ENCODE data around the gene CELA2A.
"Not testable (repeated sequence)": the region's sequence is repeated elsewhere in the genome, so short reads cannot be mapped to it uniquely, and the experiment has no call there.

The CELA2A gene

DNA sequence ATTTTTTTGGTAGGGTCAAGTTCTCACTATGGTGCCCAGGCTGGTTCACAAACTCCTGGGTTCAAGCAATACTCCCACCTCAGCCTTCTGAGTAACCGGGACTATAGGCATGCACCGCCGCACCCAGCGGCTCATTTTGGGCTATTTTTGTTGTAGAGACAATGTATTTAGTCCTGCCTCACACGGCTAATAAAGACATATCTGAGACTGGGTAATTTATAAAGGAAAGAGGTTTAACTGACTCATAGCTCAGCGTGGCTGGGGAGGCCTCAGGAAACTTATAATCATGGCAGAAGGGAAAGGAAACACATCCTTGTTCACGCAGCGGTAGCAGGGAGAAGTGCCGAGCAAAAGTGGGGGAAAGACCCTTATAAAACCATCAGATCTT lies 4.2 kb downstream of the CELA2A start:
- no peak for DNase-seq (ENCODE audit: low read depth)
- TF ChIP-seq, protein P1, sequence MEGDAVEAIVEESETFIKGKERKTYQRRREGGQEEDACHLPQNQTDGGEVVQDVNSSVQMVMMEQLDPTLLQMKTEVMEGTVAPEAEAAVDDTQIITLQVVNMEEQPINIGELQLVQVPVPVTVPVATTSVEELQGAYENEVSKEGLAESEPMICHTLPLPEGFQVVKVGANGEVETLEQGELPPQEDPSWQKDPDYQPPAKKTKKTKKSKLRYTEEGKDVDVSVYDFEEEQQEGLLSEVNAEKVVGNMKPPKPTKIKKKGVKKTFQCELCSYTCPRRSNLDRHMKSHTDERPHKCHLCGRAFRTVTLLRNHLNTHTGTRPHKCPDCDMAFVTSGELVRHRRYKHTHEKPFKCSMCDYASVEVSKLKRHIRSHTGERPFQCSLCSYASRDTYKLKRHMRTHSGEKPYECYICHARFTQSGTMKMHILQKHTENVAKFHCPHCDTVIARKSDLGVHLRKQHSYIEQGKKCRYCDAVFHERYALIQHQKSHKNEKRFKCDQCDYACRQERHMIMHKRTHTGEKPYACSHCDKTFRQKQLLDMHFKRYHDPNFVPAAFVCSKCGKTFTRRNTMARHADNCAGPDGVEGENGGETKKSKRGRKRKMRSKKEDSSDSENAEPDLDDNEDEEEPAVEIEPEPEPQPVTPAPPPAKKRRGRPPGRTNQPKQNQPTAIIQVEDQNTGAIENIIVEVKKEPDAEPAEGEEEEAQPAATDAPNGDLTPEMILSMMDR (conservative IDR thresholded peaks at IDR 0.05; ENCODE audit: low read depth, low read length), result no peak
- H3K4me3 ChIP-seq (ENCODE audit: low read length), result no peak overlapping the region

DNA sequence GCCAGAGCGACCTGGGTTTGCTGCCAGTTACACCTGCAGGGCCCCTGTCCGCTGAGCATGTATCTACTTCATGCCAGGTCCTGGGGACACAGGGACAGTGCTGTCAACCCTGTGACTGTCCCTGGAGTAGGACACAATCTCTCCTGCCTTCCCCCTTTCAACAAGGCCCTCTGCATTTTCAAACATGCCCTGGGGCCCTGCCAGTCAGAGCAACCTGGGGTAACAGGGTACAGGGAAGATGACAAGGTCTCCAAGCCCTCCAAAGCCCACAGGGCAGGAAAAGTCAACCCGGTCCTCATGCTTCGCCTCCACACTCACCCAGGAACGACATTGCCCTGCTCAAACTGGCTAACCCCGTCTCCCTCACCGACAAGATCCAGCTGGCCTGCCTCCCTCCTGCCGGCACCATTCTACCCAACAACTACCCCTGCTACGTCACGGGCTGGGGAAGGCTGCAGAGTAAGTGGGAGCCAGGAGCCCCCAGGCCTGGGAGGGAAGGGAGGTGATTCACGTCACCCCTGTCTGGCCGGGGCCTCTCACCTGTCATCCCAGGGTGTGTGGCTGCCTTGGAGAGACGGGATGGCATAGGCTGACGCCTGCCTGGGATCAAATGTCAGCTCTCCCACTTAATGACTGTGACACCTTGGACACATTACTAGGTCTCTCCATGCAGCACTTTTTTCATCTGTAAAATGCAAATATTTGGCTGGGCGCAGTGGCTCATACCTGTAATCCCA lies 6.7 kb downstream of the CELA2A start:
- not testable (repeated sequence) for H3K4me3 ChIP-seq (ENCODE audit: low read length); DNase-seq (ENCODE audit: low read depth)

DNA sequence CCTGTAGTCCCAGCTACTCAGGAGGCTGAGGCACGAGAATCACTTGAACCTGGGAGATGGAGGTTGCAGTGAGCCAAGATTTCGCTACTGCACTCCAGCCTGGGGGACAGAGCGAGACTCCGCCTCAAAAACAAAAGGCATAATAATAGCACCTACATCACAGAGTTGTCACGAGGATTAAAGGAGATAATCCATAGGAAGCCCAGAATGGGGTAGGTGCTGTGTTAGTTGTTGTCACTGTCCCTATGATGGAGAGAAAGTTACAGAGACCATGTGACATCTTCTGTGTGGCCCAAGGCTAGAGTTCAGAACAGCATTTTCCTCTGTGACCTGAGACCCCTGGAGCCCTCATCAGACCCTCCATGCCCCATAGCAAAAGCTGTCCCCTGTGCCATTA lies 7.4 kb downstream of the CELA2A start:
- H3K4me3 ChIP-seq (ENCODE audit: low read length); DNase-seq (ENCODE audit: low read depth): not testable (repeated sequence)

DNA sequence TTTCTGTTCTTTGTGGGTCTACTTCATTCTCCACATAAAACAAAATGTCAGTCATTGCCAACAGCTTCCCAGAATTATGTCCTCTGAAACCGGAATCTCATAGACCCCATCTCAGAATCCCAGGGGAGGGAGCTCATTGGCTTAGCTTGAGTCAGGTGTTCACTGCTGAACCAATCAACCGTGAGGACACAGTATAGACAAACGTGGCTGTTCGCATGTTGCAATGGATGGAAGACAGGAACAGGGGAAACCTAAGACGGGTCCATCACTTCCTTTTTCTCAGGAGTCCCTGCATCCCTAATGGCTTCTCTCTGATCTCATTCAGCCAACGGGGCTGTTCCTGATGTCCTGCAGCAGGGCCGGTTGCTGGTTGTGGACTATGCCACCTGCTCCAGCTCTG lies 9.1 kb downstream of the CELA2A start:
- no peak overlapping the region for H3K4me3 ChIP-seq (ENCODE audit: low read length)
- DNase-seq (ENCODE audit: low read depth), result no peak
- TF ChIP-seq, protein P1 (conservative IDR thresholded peaks at IDR 0.05; ENCODE audit: low read depth, low read length), result no peak

DNA sequence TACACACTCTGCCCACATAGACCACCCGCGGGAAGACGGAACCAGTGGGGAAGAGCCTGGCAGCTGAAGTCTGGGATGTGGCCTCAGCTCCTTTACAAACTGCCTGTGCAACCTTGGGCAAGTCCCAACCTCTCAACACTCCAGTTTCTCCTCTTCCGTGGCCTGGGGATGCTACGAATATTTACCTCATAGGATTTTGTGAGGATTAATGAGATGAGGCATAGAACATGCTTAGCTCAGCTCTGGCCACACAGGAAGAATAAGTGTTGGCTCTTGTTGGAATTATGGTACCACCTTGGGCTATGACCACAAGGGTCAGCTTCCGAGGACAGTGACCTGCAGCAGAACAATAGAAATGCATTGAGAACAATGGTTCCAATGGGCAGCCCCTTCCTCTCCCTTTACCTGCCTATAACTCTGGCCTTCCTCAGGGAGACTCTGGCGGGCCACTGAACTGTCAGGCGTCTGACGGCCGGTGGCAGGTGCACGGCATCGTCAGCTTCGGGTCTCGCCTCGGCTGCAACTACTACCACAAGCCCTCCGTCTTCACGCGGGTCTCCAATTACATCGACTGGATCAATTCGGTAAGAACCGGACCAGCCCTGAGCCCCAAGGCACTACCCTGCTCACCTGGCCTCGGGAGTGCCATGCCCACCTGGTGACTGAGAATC lies 10.6 kb downstream of the CELA2A start:
- DNase-seq (ENCODE audit: low read depth), result not testable (repeated sequence)

DNA sequence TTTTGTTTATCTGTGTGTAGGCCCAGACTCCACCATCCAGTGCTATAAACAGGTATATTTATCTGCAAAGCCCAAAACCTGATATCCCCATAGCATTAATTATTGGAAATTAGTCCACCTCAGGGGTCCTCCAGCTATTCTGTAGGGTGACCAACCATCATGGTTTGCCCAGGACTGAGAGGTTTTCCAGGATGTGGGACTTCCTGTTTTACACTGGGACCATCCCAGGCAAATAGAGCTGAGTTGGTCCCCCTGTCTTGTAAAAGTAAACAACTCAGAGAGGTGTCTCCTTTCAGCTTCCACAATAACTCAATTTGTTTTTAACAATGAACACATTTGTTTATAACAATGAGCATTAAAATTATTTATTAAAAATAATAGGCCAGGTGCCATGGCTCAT lies 11.6 kb downstream of the CELA2A start:
- DNase-seq (ENCODE audit: low read depth), result no peak
- H3K4me3 ChIP-seq (ENCODE audit: low read length), result no peak overlapping the region
- TF ChIP-seq, protein P1 (conservative IDR thresholded peaks at IDR 0.05; ENCODE audit: low read depth, low read length), result no peak

More for the DNA sequence above, 10.6 kb downstream of the CELA2A start:
- H3K4me3 ChIP-seq (ENCODE audit: low read length), result not testable (repeated sequence)

DNA sequence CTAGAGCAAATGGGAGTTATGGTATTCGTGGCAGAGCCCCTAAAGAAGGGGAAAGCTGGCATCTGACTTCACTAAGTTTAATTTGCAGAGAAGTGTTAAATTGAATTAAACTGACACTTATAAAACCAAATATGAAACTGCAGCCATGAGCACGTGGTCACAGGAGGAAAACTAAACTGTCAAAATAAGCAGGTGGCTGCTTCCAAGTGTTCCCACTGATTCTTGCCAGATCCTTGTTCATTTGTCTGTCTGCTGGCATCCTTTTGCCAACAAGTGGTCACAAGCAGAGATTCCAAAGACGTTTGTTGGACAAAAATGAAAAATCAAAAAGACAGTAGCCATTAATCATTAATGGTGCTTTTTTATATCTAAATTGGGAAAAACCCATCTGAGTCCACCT lies 12.8 kb downstream of the CELA2A start:
- no peak for DNase-seq (ENCODE audit: low read depth)
- no peak overlapping the region for H3K4me3 ChIP-seq (ENCODE audit: low read length)
- TF ChIP-seq, protein P1 (conservative IDR thresholded peaks at IDR 0.05; ENCODE audit: low read depth, low read length), result no peak

DNA sequence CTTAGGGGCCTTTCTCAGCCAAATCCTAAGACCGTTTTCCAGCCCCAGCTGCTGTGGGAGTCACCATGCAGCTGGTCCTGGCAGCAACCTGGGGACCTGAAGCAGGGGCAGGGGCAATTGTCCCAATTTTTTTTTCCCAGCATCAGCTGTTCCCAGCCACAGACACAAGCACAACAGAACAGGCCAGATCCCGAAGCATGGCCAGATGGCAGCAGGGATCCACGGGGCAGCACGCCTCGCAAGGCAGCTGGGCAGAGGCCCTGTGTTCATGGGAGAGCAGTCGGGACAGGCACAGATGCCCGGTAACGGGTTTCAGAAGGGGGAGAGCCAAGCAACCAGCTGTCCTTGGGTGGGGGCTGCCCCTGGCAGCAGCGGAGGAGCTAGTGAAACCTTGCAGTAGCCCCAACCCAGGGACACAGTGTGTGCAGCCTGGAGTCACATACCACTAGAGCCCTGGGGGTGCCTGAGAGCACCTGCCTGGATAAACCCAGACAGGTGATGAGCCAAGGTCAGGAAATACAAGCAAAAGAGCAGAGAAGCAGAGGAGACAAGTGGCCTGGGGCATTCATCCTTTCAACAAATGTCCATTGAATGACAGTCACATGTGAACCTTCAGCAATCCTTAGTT lies 13.4 kb downstream of the CELA2A start:
- not testable (repeated sequence) for DNase-seq (ENCODE audit: low read depth)

DNA sequence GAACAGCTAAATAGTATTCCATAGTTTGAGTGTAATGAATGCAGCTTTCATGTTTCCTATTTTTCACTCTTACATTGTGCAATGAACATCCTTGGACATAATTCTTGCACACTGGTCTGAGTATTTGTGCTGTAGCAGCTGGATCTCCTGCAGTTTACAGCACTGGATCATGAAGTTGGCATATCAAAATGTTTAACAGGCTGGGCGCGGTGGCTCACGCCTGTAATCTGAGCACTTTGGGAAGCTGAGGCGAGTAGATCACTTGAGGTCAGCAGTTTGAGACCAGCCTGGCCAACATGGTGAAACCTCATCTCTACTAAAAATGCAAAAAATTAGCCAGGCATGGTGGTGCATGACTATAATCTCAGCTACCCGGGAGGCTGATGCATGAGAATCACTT lies 14.5 kb downstream of the CELA2A start:
- not testable (repeated sequence) for DNase-seq (ENCODE audit: low read depth); H3K4me3 ChIP-seq (ENCODE audit: low read length)

More for the DNA sequence above, 13.4 kb downstream of the CELA2A start:
- H3K4me3 ChIP-seq (ENCODE audit: low read length), result not testable (repeated sequence)

DNA sequence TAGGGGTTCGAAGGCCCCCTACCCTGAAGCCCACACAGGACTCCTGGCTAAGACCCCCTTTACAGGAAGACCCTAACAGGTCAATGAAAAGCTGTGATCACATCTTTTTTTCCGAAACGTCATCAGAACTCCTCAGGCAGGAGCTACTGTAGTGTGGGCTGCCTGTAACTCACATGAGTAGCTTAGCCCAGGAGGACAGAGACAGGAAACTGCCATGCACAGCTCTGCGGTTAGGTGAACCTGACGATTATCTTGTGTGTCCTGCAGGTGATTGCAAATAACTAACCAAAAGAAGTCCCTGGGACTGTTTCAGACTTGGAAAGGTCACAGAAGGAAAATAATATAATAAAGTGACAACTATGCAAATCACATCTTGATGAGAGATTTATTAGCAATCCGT lies 15.2 kb downstream of the CELA2A start:
- not testable (repeated sequence) for DNase-seq (ENCODE audit: low read depth); H3K4me3 ChIP-seq (ENCODE audit: low read length)
